Left kidney (tissue), 2 donors: ENCODE data around the gene AHI1. TPM values are rescaled to one million over a fixed set of nuclear protein-coding genes. Genes with fewer than 3 reads are reported as not detected.
"Not testable (repeated sequence)": the region's sequence is repeated elsewhere in the genome, so short reads cannot be mapped to it uniquely, and the experiment has no call there.

ENCODE experiments used
- DNase-seq: peaks from one replicate; pipeline ENCODE4 v3.0.0-alpha.2; 2013
- polyA plus RNA-seq: library from polyadenylated mRNA; unstranded; fragments of 120-200 nt; gene quantifications from one replicate; pipeline ENCODE4 v1.2.1, GENCODE V29; 2013; ENCODE audit not compliant: insufficient read length

AHI1 gene
- polyA plus RNA-seq, 1 donor, result 123 TPM

- peak; percentile 35 for DNase-seq
Observed at GRCh38 chr6:135506270-135506997, 8.9 kb upstream of the AHI1 start.

DNA sequence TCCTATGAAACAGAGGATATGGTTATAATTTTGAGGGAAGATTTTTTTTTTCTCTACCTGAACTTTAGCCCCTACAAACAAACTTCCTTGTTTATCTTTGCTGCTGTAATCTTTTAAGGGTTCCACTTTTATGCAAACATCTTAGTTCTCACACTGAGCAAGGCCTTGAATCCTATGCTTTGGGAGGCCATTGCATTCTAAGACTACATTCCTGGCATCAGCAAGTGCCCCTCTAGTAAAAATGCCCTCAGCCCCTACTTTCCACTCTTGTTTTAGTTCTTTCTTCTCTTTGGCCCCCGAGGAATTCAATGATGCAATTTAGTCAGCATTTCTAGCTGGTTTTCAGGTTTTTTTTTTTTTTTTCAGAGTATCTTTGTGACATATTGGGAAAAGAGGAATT lies 8.1 kb upstream of the AHI1 start:
- no peak for DNase-seq

DNA sequence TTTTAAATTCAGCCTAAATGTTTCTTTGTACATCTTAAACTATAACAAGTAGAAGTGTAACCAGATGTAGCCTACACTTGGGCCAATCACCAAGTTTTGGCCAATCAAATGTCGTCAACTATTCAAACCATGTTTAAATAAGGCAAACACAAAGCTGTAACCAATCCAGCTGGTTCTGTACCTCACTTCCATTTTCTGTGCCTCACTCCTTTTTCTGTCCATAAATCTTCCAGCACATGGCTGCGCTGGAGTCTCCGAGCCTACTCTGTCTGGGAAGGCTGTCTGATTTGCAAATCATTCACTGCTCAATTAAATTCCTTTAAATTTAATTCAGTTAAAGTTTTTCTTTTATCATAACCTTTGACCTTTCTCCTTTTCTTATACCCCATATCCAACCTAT lies 7.7 kb upstream of the AHI1 start:
- DNase-seq, result no peak

DNA sequence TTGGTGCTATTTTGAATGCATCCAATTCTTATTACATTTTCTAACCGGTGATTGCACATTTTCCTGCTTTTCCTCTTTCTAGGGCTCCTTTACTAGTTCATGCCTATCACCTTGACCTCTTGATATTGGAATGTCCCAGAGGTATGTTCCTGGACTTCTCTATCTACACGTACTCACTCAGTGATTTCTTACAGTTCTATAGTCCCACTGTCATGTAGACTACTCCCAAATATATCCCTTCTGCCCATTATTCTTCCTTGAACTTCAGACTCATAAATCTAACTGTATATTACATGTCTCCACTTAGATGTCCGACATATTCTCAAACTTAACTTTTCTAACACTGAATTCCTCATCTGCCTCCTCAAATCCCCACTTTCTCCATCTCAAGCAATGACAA lies 7.2 kb upstream of the AHI1 start:
- no peak for DNase-seq

DNA sequence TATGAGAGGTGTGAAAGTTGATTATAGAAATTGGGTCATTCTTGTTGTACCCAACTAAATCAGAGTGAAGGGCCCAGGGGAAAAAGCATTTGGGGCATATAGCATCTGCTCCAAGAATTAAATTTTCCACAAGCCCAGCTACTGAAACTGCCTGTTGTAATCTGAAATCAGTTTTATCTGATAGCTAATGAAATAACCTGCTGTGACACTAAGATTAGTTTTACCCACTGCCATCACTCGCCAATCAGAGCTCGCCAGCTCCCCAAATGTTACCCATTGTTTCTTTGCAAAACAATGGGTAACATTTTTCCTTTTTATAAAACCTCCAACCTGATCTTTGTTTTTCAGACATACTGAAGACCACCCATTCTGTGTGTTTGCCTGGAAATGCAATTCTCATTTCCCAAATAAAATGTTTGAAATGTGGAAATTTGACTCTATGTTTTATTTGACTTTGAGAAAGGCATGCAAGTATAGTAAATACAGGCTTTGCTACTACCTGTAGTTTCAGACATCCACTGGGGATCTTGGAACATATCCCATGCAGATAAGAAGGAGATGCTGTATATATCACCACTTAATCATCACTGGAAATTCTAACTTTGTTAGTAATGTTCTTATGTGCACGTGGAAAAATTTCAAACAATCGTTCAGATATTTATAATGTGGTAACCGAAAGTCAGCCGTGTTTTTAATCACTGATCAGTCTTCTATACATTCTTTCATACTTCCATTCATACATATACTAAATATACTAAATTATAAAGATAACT lies 6.3 kb upstream of the AHI1 start:
- DNase-seq, result no peak

GRCh38 chr6:135499441-135500340 lies 2.2 kb upstream of the AHI1 start:
- DNase-seq, result no peak

DNA sequence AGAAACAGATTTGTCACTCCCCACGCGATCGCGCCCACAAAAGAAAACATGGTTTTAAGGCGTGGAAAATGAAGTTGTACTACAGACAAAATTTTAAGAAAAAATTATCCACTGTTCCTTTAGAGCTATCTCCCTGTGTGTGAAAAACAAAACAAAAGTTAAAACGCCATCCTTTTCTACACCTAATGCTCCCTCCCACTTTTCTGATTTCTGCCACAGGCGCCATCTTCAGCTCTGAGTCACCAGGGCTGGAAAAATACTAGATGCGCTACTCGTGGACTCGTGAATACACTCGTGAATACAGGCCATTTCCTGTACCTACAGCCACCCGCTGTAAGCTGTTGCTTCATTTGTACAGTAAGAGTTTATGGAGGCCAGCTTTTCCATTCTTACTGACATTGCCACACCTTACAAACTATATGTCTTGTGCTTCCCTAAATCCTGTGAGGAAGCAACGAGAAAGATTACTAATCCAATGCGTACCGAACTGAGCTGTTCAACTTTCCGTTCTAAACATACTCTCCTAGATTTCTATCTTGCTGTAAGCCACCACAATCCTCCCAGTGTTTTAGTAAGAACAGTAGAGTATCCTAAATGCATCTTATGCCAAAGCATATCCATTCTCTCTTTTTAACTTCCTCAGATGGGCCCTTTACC lies 773 bp upstream of the AHI1 start:
- peak; percentile 78 for DNase-seq

- DNase-seq, result no peak
Observed at GRCh38 chr6:135496800-135497411, 634 bp downstream of the AHI1 start.

DNA sequence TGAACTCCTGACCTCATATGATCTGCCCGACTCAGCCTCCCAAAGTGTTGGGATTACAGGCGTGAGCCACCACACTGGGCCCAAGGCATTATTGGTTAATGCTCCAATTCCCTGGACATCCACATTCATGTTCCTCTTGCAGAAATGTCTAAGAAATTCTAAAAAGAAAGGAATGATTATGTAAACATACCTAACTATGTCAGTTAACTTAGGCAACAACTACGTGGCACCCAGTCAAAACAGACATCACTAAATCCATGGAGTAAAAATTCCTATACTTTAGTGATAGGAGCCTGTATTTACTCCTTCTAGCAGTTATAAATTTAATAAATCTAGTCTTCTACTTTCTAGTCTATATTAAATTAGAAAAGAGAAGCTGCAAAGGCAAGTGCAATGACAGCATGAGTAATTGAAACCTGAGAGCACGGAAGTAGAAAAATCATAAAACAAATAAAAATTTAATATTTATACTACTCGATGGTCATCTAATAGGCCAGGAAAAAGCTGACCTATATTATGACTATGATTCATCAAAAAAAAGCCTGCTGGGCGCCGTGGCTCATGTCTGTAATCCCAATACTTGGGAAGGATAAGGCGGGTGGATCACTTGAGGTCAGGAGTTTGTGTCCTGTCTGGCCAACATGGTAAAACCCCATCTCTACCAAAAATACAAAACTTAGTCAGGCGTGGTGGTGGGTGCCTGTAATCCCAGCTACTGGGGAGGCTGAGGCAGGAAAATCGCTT lies 4.2 kb downstream of the AHI1 start:
- no peak for DNase-seq

- no peak for DNase-seq
Observed at GRCh38 chr6:135490381-135490780, 7.2 kb downstream of the AHI1 start.

DNA sequence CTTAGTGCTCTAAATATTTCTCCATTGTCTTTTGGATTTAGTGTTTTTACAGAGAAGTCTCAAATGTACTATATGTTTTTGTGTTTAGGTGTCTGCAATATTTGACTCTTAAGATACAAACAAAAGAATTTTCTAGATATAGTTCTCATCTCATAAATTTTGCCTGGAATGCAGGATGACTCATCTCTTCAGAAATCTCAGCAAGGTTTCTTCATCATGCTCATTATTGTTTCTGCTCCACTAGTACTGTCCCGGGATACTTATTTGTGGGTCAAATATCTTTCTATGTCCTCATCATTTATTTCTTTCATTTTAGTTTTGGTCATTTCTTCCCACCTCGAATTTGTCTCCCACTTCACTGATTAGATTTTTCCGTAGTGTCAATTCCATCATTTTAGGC lies 9.5 kb downstream of the AHI1 start:
- no peak for DNase-seq

DNA sequence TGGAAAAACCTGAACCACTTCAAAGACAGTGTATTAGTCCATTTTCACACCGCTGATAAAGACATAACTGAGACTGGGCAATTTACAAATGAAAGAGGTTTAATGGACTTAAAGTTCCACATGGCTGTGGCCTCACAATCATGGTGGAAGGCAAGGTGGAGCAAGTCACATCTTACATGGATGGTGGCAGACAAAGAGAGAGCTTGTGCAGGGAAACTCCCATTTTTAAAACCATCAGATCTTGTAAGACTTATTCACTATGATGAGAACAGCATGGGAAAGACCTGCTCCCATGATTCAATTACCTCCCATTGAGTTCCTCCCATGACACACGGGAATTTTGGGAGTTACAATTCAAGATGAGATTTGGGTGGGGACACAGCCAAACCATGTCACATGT lies 13.6 kb downstream of the AHI1 start:
- not testable (repeated sequence) for DNase-seq

- no peak for DNase-seq
Observed at GRCh38 chr6:135481783-135482369, 15.7 kb downstream of the AHI1 start.

- DNase-seq, result no peak
Observed at GRCh38 chr6:135479601-135480000, 17.9 kb downstream of the AHI1 start.

- no peak for DNase-seq
Observed at GRCh38 chr6:135478626-135479025, 18.9 kb downstream of the AHI1 start.

DNA sequence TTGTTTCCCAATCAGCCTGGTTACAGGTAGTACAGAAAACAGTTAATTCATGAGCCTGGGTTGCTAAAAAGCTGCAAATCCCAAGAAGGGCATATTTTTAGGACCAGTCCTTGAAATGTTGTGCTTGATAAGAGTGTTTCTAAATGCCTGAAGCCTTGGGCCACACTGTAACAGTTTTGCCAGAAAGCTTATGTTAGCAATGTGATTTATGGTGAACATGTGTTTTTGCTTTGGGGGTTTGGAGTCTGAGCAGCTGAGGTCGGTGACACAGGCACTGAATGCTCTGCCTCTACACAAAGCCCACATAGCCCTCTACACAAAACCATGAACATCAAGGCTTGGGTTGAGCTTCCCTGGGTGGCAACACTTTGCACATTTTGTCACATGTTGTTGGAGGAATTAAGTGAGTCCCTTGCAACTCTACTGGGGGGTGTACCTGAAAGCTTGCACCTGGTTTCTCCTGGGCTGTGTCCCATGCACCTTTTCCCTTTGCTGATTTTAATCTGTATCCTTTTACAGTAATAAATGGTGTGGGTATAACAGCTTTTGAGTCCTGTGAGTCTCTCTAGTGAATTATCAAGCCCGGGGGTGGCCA lies 22.2 kb downstream of the AHI1 start:
- DNase-seq, result peak; percentile 38

DNA sequence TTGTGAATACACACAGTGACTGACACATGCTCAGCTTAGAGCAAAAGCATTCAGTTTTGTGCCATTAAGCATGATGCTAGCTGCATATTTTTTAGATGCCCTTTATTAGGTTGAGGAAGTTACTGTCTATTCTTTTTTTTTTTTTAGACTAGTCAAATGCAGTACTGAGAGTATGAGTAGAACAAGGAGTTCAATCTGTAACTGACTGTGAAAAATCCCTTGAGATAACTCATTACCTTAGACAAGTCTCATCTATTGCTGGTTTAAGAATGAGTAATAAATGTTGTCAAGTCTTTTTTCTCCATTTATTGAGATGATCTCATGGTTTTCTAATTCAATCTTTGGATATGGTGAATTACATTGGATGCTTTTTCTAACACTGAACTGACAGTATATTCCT lies 23.2 kb downstream of the AHI1 start:
- DNase-seq, result no peak

GRCh38 chr6:135465903-135466302 lies 31.6 kb downstream of the AHI1 start:
- no peak for DNase-seq

DNA sequence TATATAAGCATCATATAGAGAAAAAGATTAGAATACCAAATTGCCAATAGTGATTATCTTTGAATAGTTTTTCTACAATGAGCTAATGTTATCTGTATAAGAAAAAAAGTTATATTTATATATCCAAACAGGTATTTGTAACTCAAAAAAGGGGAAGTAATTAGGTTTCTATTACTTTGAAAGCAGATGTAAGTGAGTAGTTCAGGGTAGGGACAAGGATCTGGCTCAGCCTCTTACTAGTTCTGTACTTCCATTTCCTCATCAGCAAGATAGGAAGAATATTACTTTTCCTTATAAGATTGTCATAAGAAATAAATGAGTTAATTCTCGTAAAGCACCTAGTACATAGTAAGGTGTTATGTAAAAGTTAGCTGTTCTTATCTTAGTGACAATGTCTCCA lies 32.2 kb downstream of the AHI1 start:
- DNase-seq, result no peak

GRCh38 chr6:135464634-135465033 lies 32.9 kb downstream of the AHI1 start:
- DNase-seq, result no peak
